OCI-LY3 (cell line): ENCODE data around the gene UGT1A1.
"Not testable (repeated sequence)": the region's sequence is repeated elsewhere in the genome, so short reads cannot be mapped to it uniquely, and the experiment has no call there.

Source experiments
- H2AFZ ChIP-seq: fragments of 200-600, 300-600 bp; shearing (Covaris generic); 2 replicates; pipeline ENCODE4 v1.6.0; 2014; ENCODE audit warnings: antibody characterized with exemption, low read depth, low read length
- H3K27ac ChIP-seq: fragments of 200-600, 300-600 bp; sonication (generic); 2 replicates; pipeline ENCODE4 v1.5.1; 2014; ENCODE audit warnings: mild to moderate bottlenecking, low read length, moderate library complexity, mixed read lengths
- H3K27me3 ChIP-seq: fragments of 200-600, 300-600 bp; sonication (generic); 2 replicates; pipeline ENCODE4 v1.6.1; 2014; ENCODE audit warnings: low read depth, low read length, mixed read lengths
- H3K36me3 ChIP-seq: fragments of 200-600, 300-600 bp; sonication (generic); replicated peaks from 2 replicates; pipeline ENCODE3; 2014; ENCODE audit warnings: low read depth, low read length, mixed read lengths
- H3K4me1 ChIP-seq: fragments of 300-600, 200-600 bp; sonication (generic); 2 replicates; pipeline ENCODE4 v1.6.1; 2014; ENCODE audit warnings: low read length, mixed read lengths
- H3K4me2 ChIP-seq: fragments of 200-600, 300-600 bp; sonication (generic); 2 replicates; pipeline ENCODE4 v1.6.1; 2014; ENCODE audit warnings: low read length, mixed read lengths
- H3K4me3 ChIP-seq: fragments of 300-600, 200-600 bp; sonication (generic); 2 replicates; pipeline ENCODE4 v1.5.1; 2014; ENCODE audit warnings: antibody characterized with exemption, mild to moderate bottlenecking, low read length, moderate library complexity
- H3K79me2 ChIP-seq: fragments of 300-600, 200-600 bp; shearing (Covaris generic); 2 replicates; pipeline ENCODE4 v1.6.1; 2014; ENCODE audit warnings: mild to moderate bottlenecking, low read length, mixed read lengths
- H3K9ac ChIP-seq: fragments of 300-600, 200-600 bp; shearing (Covaris generic); 2 replicates; pipeline ENCODE4 v1.6.0; 2014; ENCODE audit warnings: mild to moderate bottlenecking, low read length, moderate library complexity
- H3K9me3 ChIP-seq: fragments of 200-600, 300-600 bp; shearing (Covaris generic); 2 replicates; pipeline ENCODE4 v1.6.1; 2014; ENCODE audit warnings: low read length, mixed read lengths; ENCODE audit not compliant: insufficient read depth
- H4K20me1 ChIP-seq: fragments of 200-600, 300-600 bp; sonication (generic); 2 replicates; pipeline ENCODE4 v1.6.1; 2016; ENCODE audit warnings: low read length, mixed read lengths; ENCODE audit not compliant: insufficient read depth
- CTCF ChIP-seq: fragments of 200-600, 300-600 bp; sonication (generic); IDR thresholded peaks from 2 replicates; pipeline ENCODE4 v1.5.1; 2014; ENCODE audit warnings: antibody characterized with exemption, low read length, low read depth
- EZH2phosphoT487 ChIP-seq: fragments of 200-600 bp; shearing (Covaris generic); IDR thresholded peaks from 2 replicates; pipeline ENCODE4 v1.6.1; 2018; ENCODE audit warnings: antibody characterized with exemption, mixed run types, low read depth

Gene UGT1A1

DNA sequence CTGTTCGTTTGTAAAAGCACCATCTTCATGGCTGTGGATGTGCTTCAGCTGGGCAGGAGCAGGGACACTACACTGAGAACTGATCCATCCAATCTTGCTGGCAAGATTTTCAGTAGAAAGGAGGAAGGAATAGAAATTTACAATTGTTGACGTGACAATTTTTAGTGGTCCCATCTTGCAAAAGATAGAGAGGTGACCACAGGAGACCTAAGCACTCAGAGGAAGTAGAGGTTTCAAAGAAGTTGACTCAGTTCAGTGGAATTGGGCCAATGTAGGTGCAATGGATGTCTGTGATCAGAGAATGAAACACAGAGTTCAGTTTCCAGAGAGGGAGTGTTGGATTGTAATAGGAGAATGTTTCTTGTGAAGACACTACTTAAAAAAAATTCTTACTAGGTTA, 45.9 kb upstream of the UGT1A1 start:
- TF ChIP-seq CTCF (no peak), EZH2phosphoT487 (no peak)
- no peaks in the 10 kb centered on the region for H3K79me2 ChIP-seq
- H3K27ac ChIP-seq = no peak overlapping the region
- H3K9me3 ChIP-seq = no peaks in the 10 kb centered on the region
- H3K9ac ChIP-seq = no peak overlapping the region
- no peak overlapping the region for H2AFZ ChIP-seq
- no peak overlapping the region for H3K4me3 ChIP-seq
- no peaks in the 10 kb centered on the region for H3K36me3 ChIP-seq
- no peak overlapping the region for H3K4me2 ChIP-seq
- no peaks in the 10 kb centered on the region for H4K20me1 ChIP-seq
- no peaks in the 10 kb centered on the region for H3K27me3 ChIP-seq
- no peaks in the 10 kb centered on the region for H3K4me1 ChIP-seq

DNA sequence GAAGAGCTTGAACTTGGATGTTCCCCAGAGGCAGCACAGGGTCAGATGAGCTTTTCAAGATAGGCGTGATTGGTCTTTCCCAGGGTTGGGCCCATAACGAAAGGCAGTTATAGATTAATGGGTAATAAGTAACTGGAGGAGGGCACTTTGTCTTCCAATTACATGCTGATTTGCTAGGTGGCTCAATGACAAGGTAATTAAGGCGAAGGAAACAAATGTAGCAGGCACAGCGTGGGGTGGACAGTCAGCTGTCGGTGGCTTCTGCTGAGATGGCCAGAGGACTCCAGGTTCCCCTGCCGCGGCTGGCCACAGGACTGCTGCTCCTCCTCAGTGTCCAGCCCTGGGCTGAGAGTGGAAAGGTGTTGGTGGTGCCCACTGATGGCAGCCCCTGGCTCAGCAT, 41.5 kb upstream of the UGT1A1 start, which contains the start of gene UGT1A4:
Gene UGT1A4 (plus strand): TSS at position 185 of the 400 bp plus-strand sequence. CDS start 85 bp downstream, at position 270.
- no peak within 1 kb of the TSS for H2AFZ ChIP-seq

DNA sequence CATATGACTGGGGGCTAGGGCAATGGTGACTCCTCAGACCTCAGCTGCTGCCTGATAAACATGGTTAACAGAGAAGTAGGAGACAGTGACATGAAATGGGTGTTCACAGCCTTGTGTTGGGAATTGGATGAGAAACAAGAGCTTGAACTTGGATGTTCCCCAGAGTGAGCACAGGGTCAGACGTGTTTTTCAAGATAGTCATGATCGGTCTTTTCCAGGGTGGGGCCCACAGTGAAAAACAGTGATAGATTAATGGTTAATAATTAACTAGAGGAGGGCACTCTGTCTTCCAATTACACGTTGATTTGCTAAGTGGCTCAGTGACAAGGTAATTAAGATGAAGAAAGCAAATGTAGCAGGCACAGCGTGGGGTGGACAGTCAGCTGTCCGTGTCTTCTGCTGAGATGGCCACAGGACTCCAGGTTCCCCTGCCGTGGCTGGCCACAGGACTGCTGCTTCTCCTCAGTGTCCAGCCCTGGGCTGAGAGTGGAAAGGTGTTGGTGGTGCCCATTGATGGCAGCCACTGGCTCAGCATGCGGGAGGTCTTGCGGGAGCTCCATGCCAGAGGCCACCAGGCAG, 31.3 kb upstream of the UGT1A1 start, which contains the start of gene UGT1A3:
Gene UGT1A3 (plus strand): TSS at position 320 of the 579 bp plus-strand sequence. CDS start 85 bp downstream, at position 405.
- Histone ChIP-seq H3K4me2 (no peak within 1 kb of the TSS), H3K9ac (no peak within 1 kb of the TSS), H3K4me1 (no peaks in the 10 kb centered on the region), H3K27me3 (no peaks in the 10 kb centered on the region), H3K27ac (no peak within 1 kb of the TSS), H4K20me1 (no peaks in the 10 kb centered on the region), H3K36me3 (no peaks in the 10 kb centered on the region), H3K79me2 (no peaks in the 10 kb centered on the region), H2AFZ (no peak within 1 kb of the TSS), H3K4me3 (no peak within 1 kb of the TSS), H3K9me3 (no peaks in the 10 kb centered on the region)
- TF ChIP-seq CTCF (no peak), EZH2phosphoT487 (no peak)

More for the DNA sequence above, 41.5 kb upstream of the UGT1A1 start, which contains the start of gene UGT1A4:
- no peak within 1 kb of the TSS for H3K4me3 ChIP-seq
- H3K4me2 ChIP-seq = no peak within 1 kb of the TSS
- H4K20me1 ChIP-seq = no peaks in the 10 kb centered on the region
- H3K9ac ChIP-seq = no peak within 1 kb of the TSS
- no peaks in the 10 kb centered on the region for H3K9me3 ChIP-seq
- H3K27ac ChIP-seq = no peak within 1 kb of the TSS
- no peaks in the 10 kb centered on the region for H3K27me3 ChIP-seq
- H3K4me1 ChIP-seq = no peaks in the 10 kb centered on the region
- no peaks in the 10 kb centered on the region for H3K36me3 ChIP-seq
- no peak for TF ChIP-seq EZH2phosphoT487
- TF ChIP-seq CTCF = no peak
- no peaks in the 10 kb centered on the region for H3K79me2 ChIP-seq

- not testable (repeated sequence) for H3K27me3 ChIP-seq, H3K9ac ChIP-seq, H3K9me3 ChIP-seq, H3K27ac ChIP-seq, H3K36me3 ChIP-seq, H2AFZ ChIP-seq, H3K79me2 ChIP-seq, H3K4me1 ChIP-seq, H3K4me2 ChIP-seq, H4K20me1 ChIP-seq, H3K4me3 ChIP-seq
Measured at GRCh38 chr2:233736868-233737653, 23.0 kb upstream of the UGT1A1 start.
